Trophoblast cell (in vitro differentiated cells and primary cell): ENCODE measurements around the gene SMAD2.

ENCODE experiments used
- DNase-seq, 2 donors: peaks; one replicate each; pipeline ENCODE4 v3.0.0-alpha.2; 2016
- H2AFZ ChIP-seq: 2 replicates; pipeline ENCODE4 v1.6.1; 2013; ENCODE audit warnings: low read length, moderate library complexity, mild to moderate bottlenecking; ENCODE audit not compliant: insufficient read depth, poor library complexity
- H2AK5ac ChIP-seq: 2 replicates; pipeline ENCODE4 v1.6.1; 2013; ENCODE audit warnings: mild to moderate bottlenecking, low read length
- H2BK120ac ChIP-seq: 2 replicates; pipeline ENCODE4 v1.6.1; 2013; ENCODE audit warnings: low read length, mild to moderate bottlenecking, moderate library complexity; ENCODE audit not compliant: insufficient read depth, poor library complexity
- H2BK12ac ChIP-seq: 2 replicates; pipeline ENCODE4 v1.6.1; 2013; ENCODE audit warnings: mild to moderate bottlenecking, low read length, moderate library complexity
- H2BK5ac ChIP-seq: 2 replicates; pipeline ENCODE4 v1.6.1; 2013; ENCODE audit warnings: low read length, low read depth, moderate library complexity, mild to moderate bottlenecking; ENCODE audit not compliant: poor library complexity
- H3K14ac ChIP-seq: 2 replicates; pipeline ENCODE4 v1.6.1; 2013; ENCODE audit warnings: mild to moderate bottlenecking, low read length
- H3K18ac ChIP-seq: 2 replicates; pipeline ENCODE4 v1.6.1; 2013; ENCODE audit warnings: mild to moderate bottlenecking, low read length
- H3K23ac ChIP-seq: 2 replicates; pipeline ENCODE4 v1.6.1; 2013; ENCODE audit warnings: low read length
- H3K27ac ChIP-seq: 2 replicates; pipeline ENCODE4 v1.5.1; 2013; ENCODE audit warnings: low read depth, mild to moderate bottlenecking, inconsistent platforms, low read length, moderate library complexity
- H3K27me3 ChIP-seq: 2 replicates; pipeline ENCODE4 v1.6.1; 2013; ENCODE audit warnings: inconsistent platforms, mild to moderate bottlenecking, low read length, moderate library complexity; ENCODE audit not compliant: insufficient read depth
- H3K36me3 ChIP-seq, 2 experiments: 1 replicate in 1 of 2; 2 replicates in 1 of 2; pipeline ENCODE4 v1.6.1; 2013; ENCODE audit warnings: low read length in 2 of 2, mild to moderate bottlenecking in 2 of 2, moderate library complexity in 1 of 2; ENCODE audit not compliant: insufficient read depth in 2 of 2, control insufficient read depth in 1 of 2
- H3K4ac ChIP-seq: 2 replicates; pipeline ENCODE4 v1.6.1; 2013; ENCODE audit warnings: low read depth, mild to moderate bottlenecking, low read length, moderate library complexity
- H3K4me1 ChIP-seq, 2 experiments: 1 replicate in 1 of 2; 2 replicates in 1 of 2; pipeline ENCODE4 v1.6.1; 2013; ENCODE audit warnings: low read length in 2 of 2, mild to moderate bottlenecking in 2 of 2, moderate library complexity in 1 of 2; ENCODE audit not compliant: insufficient read depth in 2 of 2, control insufficient read depth in 1 of 2
- H3K4me2 ChIP-seq: 2 replicates; pipeline ENCODE4 v1.6.1; 2013; ENCODE audit warnings: inconsistent platforms, mild to moderate bottlenecking, low read length, moderate library complexity
- H3K4me3 ChIP-seq: 2 replicates; pipeline ENCODE4 v1.5.1; 2013; ENCODE audit warnings: mild to moderate bottlenecking, low read depth, low read length, inconsistent platforms
- H3K79me1 ChIP-seq: one replicate; pipeline ENCODE4 v1.6.1; 2013; ENCODE audit warnings: low read length
- H3K79me2 ChIP-seq: 2 replicates; pipeline ENCODE4 v1.6.1; 2013; ENCODE audit warnings: low read length, mild to moderate bottlenecking; ENCODE audit not compliant: control insufficient read depth, insufficient read depth, poor library complexity
- H3K9ac ChIP-seq: 2 replicates; pipeline ENCODE4 v1.6.1; 2013; ENCODE audit warnings: mild to moderate bottlenecking, low read length
- H3K9me3 ChIP-seq: 2 replicates; pipeline ENCODE4 v1.6.1; 2013; ENCODE audit warnings: low read depth, mild to moderate bottlenecking, control low read depth, inconsistent platforms, low read length; ENCODE audit not compliant: insufficient read depth
- H4K12ac ChIP-seq: 2 replicates; pipeline ENCODE4 v1.6.1; 2013; ENCODE audit warnings: low read depth, mild to moderate bottlenecking, low read length, moderate library complexity
- H4K8ac ChIP-seq: 2 replicates; pipeline ENCODE4 v1.6.1; 2013; ENCODE audit warnings: low read depth, mild to moderate bottlenecking, low read length, moderate library complexity
- H4K91ac ChIP-seq: one replicate; pipeline ENCODE4 v1.6.1; 2013; ENCODE audit warnings: low read depth, mild to moderate bottlenecking, low read length, moderate library complexity
- WGBS: extraction: QIAGEN DNeasy Blood & Tissue Kit; methylation state at CpG from one replicate; pipeline ENCODE4 v1.1.7; 2013; ENCODE audit warnings: missing lambda C conversion rate; ENCODE audit not compliant: insufficient read length, insufficient coverage; ENCODE audit errors: extremely low coverage; 5-methylcytosine and 5-hydroxymethylcytosine counted together

SMAD2 gene

GRCh38 chr18:47788621-47789020 is 141.8 kb downstream of the SMAD2 start:
- Histone ChIP-seq H3K23ac (no peak overlapping the region), H3K36me3 (no peaks in the 10 kb centered on the region), H3K79me2 (no peaks in the 10 kb centered on the region), H2AFZ (no peak overlapping the region), H4K8ac (no peak overlapping the region), H4K12ac (no peak overlapping the region), H2BK12ac (no peak overlapping the region), H3K14ac (no peak overlapping the region), H3K4ac (no peak overlapping the region), H3K27ac (no peak overlapping the region), H4K91ac (no peak overlapping the region), H3K9ac (no peak overlapping the region), H3K4me3 (no peak overlapping the region), H3K79me1 (no peaks in the 10 kb centered on the region), H3K9me3 (no peaks in the 10 kb centered on the region), H3K18ac (no peak overlapping the region), H3K4me2 (no peak overlapping the region), H2AK5ac (no peak overlapping the region), H3K27me3 (no peaks in the 10 kb centered on the region), H2BK5ac (no peak overlapping the region), H3K4me1 (no peaks in the 10 kb centered on the region), H2BK120ac (no peak overlapping the region)
- no peak for DNase-seq
- WGBS: no CpG with 5 or more reads among the region's 3 CpGs

- no peaks in the 10 kb centered on the region for H3K79me1 ChIP-seq
These were observed 148.9 kb downstream of the SMAD2 start for GRCh38 chr18:47781561-47781960.

GRCh38 chr18:47780011-47780725 is 150.3 kb downstream of the SMAD2 start:
- WGBS: no CpG with 5 or more reads among the region's 11 CpGs
- no peak overlapping the region for H3K23ac ChIP-seq
- H4K12ac ChIP-seq: no peak overlapping the region
- H3K9me3 ChIP-seq: peaks cover 3% of the 10 kb centered on the region
- peak; percentile 87 for DNase-seq
- H3K27ac ChIP-seq: no peak overlapping the region
- H2AK5ac ChIP-seq: no peak overlapping the region
- H3K27me3 ChIP-seq: no peaks in the 10 kb centered on the region
- H3K79me2 ChIP-seq: no peaks in the 10 kb centered on the region
- H2AFZ ChIP-seq: no peak overlapping the region
- H3K4ac ChIP-seq: no peak overlapping the region
- H3K14ac ChIP-seq: no peak overlapping the region
- H3K18ac ChIP-seq: no peak overlapping the region
- no peak overlapping the region for H4K8ac ChIP-seq
- H3K36me3 ChIP-seq: no peaks in the 10 kb centered on the region
- no peak overlapping the region for H3K9ac ChIP-seq
- H2BK12ac ChIP-seq: no peak overlapping the region
- peaks cover 0 to 3% of the 10 kb centered on the region in 2 experiments for H3K4me1 ChIP-seq
- H2BK120ac ChIP-seq: no peak overlapping the region
- H3K4me3 ChIP-seq: no peak overlapping the region
- no peaks in the 10 kb centered on the region for H3K79me1 ChIP-seq
- H2BK5ac ChIP-seq: no peak overlapping the region
- H4K91ac ChIP-seq: no peak overlapping the region
- no peak overlapping the region for H3K4me2 ChIP-seq

More at GRCh38 chr18:47781561-47781960, 148.9 kb downstream of the SMAD2 start:
- Histone ChIP-seq H2AK5ac (no peak overlapping the region), H3K4me3 (no peak overlapping the region), H2AFZ (no peak overlapping the region), H3K9ac (no peak overlapping the region), H3K14ac (no peak overlapping the region), H4K8ac (no peak overlapping the region), H3K4me1 (peaks cover 0 to 3% of the 10 kb centered on the region in 2 experiments), H3K36me3 (no peaks in the 10 kb centered on the region), H2BK120ac (no peak overlapping the region), H4K12ac (no peak overlapping the region), H2BK5ac (no peak overlapping the region), H3K27ac (no peak overlapping the region), H2BK12ac (no peak overlapping the region), H3K9me3 (peaks cover 3% of the 10 kb centered on the region), H3K79me2 (no peaks in the 10 kb centered on the region), H3K18ac (no peak overlapping the region), H4K91ac (no peak overlapping the region), H3K23ac (no peak overlapping the region), H3K4ac (no peak overlapping the region), H3K4me2 (no peak overlapping the region), H3K27me3 (no peaks in the 10 kb centered on the region)
- DNase-seq: peak; percentile 49 to 84
- WGBS: no CpG with 5 or more reads among the region's 3 CpGs

- Histone ChIP-seq H3K27me3 (no peaks in the 10 kb centered on the region), H3K79me1 (no peaks in the 10 kb centered on the region), H2AK5ac (no peak overlapping the region), H3K4ac (no peak overlapping the region), H4K8ac (no peak overlapping the region), H3K23ac (no peak overlapping the region), H3K79me2 (no peaks in the 10 kb centered on the region), H3K4me3 (no peak overlapping the region), H2BK120ac (no peak overlapping the region), H3K9me3 (peaks cover 3% of the 10 kb centered on the region), H3K18ac (no peak overlapping the region), H3K27ac (no peak overlapping the region), H3K4me1 (peaks cover 0 to 3% of the 10 kb centered on the region in 2 experiments), H3K36me3 (no peaks in the 10 kb centered on the region), H2BK5ac (no peak overlapping the region), H3K4me2 (no peak overlapping the region), H4K91ac (no peak overlapping the region), H3K14ac (no peak overlapping the region), H2BK12ac (no peak overlapping the region), H4K12ac (no peak overlapping the region), H2AFZ (no peak overlapping the region), H3K9ac (no peak overlapping the region)
- WGBS: 100% methylated on average over 1 of the region's 3 CpGs
- DNase-seq: peak; percentile 90 to 96
These were observed 151.1 kb downstream of the SMAD2 start for GRCh38 chr18:47779381-47779780.
